Esophagus squamous epithelium (tissue), 5 donors: ENCODE measurements around the gene RGS9BP. TPM values are rescaled to one million over a fixed set of nuclear protein-coding genes. Genes with fewer than 3 reads are reported as not detected.

Experiments
- DNase-seq: peaks from one replicate; lab custom pipeline; 2025; lab: John Stamatoyannopoulos, UW
- H3K27ac ChIP-seq, 4 donors: fragments of 200-600 bp; sonication (generic); one replicate each; pipeline ENCODE4 v1.5.1; 2016 to 2019; ENCODE audit warnings: mild to moderate bottlenecking in 1 of 4
- H3K27me3 ChIP-seq, 4 donors: fragments of 200-600 bp; sonication (generic); 1 replicate in 3 of 4; 2 replicates in 1 of 4; pipeline versions ENCODE4 v1.5.1 to v1.6.0; 2017 to 2021; ENCODE audit warnings: antibody characterized with exemption in 1 of 4
- H3K36me3 ChIP-seq, 3 donors: fragments of 200-600 bp; sonication (generic); one replicate each; pipeline ENCODE4 v1.5.1; 2016 to 2019
- H3K4me1 ChIP-seq, 3 donors: fragments of 200-600 bp; sonication (generic); one replicate each; pipeline ENCODE4 v1.5.1; 2017 to 2019
- H3K4me3 ChIP-seq, 4 donors: fragments of 200-600 bp; sonication (generic); 1 replicate in 3 of 4; 2 replicates in 1 of 4; pipeline ENCODE4 v1.5.1; 2016 to 2019; ENCODE audit warnings: mild to moderate bottlenecking in 2 of 4, moderate library complexity in 1 of 4
- H3K9me3 ChIP-seq, 3 donors: fragments of 200-600 bp; sonication (generic); one replicate each; pipeline ENCODE4 v1.5.1; 2016 to 2019
- POLR2A ChIP-seq, 4 donors: fragments of 450-650 bp; IDR thresholded peaks; one replicate each; pipeline ENCODE4 v1.6.1; 2017; ENCODE audit warnings: antibody characterized with exemption in 4 of 4, mild to moderate bottlenecking in 4 of 4, moderate library complexity in 3 of 4
- WGBS, 2 donors: methylation state at CpG; one replicate each; pipeline ENCODE4 v1.1.5; 2018; 5-methylcytosine and 5-hydroxymethylcytosine counted together
- intact Hi-C: fragments of 100-400 bp; cut with DNase I; formaldehyde crosslinking; loops from one replicate; pipeline ENCODE4 v1.15.0; 2022
- total RNA-seq, 4 donors: library from RNA; depleted of rRNA; stranded (reverse); fragments of >200 nt; gene quantifications; one replicate each; pipeline ENCODE4 v1.1.0, GENCODE V29; 2016
- TF ChIP-seq, protein P1 (sequence below), 6 experiments: fragments of 450-650 bp in 4 of 6; fragments of 200-600 bp in 2 of 6; sonication (generic) in 2 of 6; IDR thresholded peaks; one replicate each; pipeline ENCODE4 v1.5.1; 2016 to 2019; ENCODE audit warnings: antibody characterized with exemption in 6 of 6, mild to moderate bottlenecking in 4 of 6, moderate library complexity in 4 of 6
- donor health status: DM: yes; HTN: yes; CAD: no.

The RGS9BP gene
- total RNA-seq, 4 donors from 2014 or later, result 0.09 to 2.0 (median 0.23) TPM

GRCh38 chr19:32666084-32666483 is 9.6 kb upstream of the RGS9BP start:
- H3K27ac ChIP-seq, result no peak overlapping the region
- TF ChIP-seq POLR2A (IDR thresholded peaks at IDR 0.05), result no peak
- TF ChIP-seq, protein P1, sequence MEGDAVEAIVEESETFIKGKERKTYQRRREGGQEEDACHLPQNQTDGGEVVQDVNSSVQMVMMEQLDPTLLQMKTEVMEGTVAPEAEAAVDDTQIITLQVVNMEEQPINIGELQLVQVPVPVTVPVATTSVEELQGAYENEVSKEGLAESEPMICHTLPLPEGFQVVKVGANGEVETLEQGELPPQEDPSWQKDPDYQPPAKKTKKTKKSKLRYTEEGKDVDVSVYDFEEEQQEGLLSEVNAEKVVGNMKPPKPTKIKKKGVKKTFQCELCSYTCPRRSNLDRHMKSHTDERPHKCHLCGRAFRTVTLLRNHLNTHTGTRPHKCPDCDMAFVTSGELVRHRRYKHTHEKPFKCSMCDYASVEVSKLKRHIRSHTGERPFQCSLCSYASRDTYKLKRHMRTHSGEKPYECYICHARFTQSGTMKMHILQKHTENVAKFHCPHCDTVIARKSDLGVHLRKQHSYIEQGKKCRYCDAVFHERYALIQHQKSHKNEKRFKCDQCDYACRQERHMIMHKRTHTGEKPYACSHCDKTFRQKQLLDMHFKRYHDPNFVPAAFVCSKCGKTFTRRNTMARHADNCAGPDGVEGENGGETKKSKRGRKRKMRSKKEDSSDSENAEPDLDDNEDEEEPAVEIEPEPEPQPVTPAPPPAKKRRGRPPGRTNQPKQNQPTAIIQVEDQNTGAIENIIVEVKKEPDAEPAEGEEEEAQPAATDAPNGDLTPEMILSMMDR (IDR thresholded peaks at IDR 0.05), result no peak
- no peaks in the 10 kb centered on the region for H3K9me3 ChIP-seq

DNA sequence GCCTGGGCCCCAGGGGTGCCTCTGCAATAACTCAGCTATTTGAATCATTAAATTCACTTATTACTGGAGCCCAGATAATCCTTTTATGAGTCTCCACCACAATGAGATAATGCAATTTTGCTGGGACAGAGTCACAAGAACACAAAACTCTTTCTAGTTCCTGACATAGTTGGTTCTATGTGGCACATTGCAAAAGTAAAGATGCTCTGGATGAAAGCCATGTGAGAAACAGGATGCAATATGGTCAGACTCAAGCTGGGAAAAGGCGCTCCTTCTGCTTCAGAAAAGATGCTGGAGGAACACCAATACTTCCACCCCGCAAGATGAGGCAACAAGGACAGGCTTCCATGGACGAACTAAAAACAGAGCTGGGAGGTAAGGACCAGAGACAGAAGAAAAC is 6.3 kb upstream of the RGS9BP start:
- peaks cover 11 to 38% (median 20%) of the 10 kb centered on the region in 3 donors for H3K4me1 ChIP-seq
- 78 to 79% methylated on average over 3 of the region's 3 CpGs for WGBS, 2 donors
- no peak overlapping the region for H3K27ac ChIP-seq
- no peaks in the 10 kb centered on the region for H3K9me3 ChIP-seq
- H3K36me3 ChIP-seq, result peaks cover 0 to 20% (median 0%) of the 10 kb centered on the region in 3 donors
- no peak overlapping the region for H3K4me3 ChIP-seq
- TF ChIP-seq, protein P1 (IDR thresholded peaks at IDR 0.05), result no peak
- no peak for TF ChIP-seq POLR2A (IDR thresholded peaks at IDR 0.05)
- no peaks in the 10 kb centered on the region for H3K27me3 ChIP-seq
- intact Hi-C loops, result no loop called here
- no peak for DNase-seq

More at GRCh38 chr19:32666084-32666483, 9.6 kb upstream of the RGS9BP start:
- H3K36me3 ChIP-seq, result peaks cover 0 to 31% (median 0%) of the 10 kb centered on the region in 3 donors
- no peaks in the 10 kb centered on the region for H3K27me3 ChIP-seq
- 89 to 91% methylated on average over 6 of the region's 6 CpGs for WGBS, 2 donors
- no peak for DNase-seq
- H3K4me1 ChIP-seq, result peaks cover 0 to 11% (median 0%) of the 10 kb centered on the region in 3 donors
- no peak overlapping the region for H3K4me3 ChIP-seq
- intact Hi-C loops, result no loop called here

- TF ChIP-seq, protein P1 (IDR thresholded peaks at IDR 0.05), result no peak
- TF ChIP-seq POLR2A (IDR thresholded peaks at IDR 0.05), result no peak
- intact Hi-C loops, result no loop called here
- WGBS, 2 donors, result 74 to 83% methylated on average over 12 to 13 of the region's 14 CpGs
- DNase-seq, result no peak
- Histone ChIP-seq H3K27me3 (peaks cover 0 to 14% (median 0%) of the 10 kb centered on the region in 4 donors), H3K4me1 (peaks cover 25 to 57% (median 28%) of the 10 kb centered on the region in 3 donors), H3K36me3 (peaks cover 0 to 4% (median 0%) of the 10 kb centered on the region in 3 donors), H3K9me3 (no peaks in the 10 kb centered on the region), H3K27ac (no peak overlapping the region), H3K4me3 (no peak overlapping the region)
These were observed 3.6 kb upstream of the RGS9BP start for GRCh38 chr19:32671883-32672593.

GRCh38 chr19:32672841-32673240 is 2.8 kb upstream of the RGS9BP start:
- intact Hi-C loops, result no loop called here

GRCh38 chr19:32673573-32673972 is 2.1 kb upstream of the RGS9BP start:
- no peaks in the 10 kb centered on the region for H3K9me3 ChIP-seq
- no peaks in the 10 kb centered on the region for H3K36me3 ChIP-seq
- peaks cover 0 to 22% (median 0%) of the 10 kb centered on the region in 4 donors for H3K27me3 ChIP-seq
- 47 to 86% methylated on average over 2 to 7 of the region's 10 CpGs for WGBS, 2 donors
- no peak overlapping the region for H3K27ac ChIP-seq
- DNase-seq, result no peak
- peaks cover 25 to 66% (median 28%) of the 10 kb centered on the region in 3 donors for H3K4me1 ChIP-seq
- H3K4me3 ChIP-seq, result peak overlapping the region in 3 of 4 donors; percentile 69 to 98 (median 77)
- intact Hi-C loops, result no loop called here
- TF ChIP-seq, protein P1 (IDR thresholded peaks at IDR 0.05), result no peak
- TF ChIP-seq POLR2A (IDR thresholded peaks at IDR 0.05), result no peak

More at GRCh38 chr19:32672841-32673240, 2.8 kb upstream of the RGS9BP start:
- Histone ChIP-seq H3K4me3 (no peak overlapping the region), H3K36me3 (no peaks in the 10 kb centered on the region), H3K9me3 (no peaks in the 10 kb centered on the region), H3K27me3 (peaks cover 0 to 22% (median 0%) of the 10 kb centered on the region in 4 donors), H3K4me1 (peaks cover 25 to 65% (median 28%) of the 10 kb centered on the region in 3 donors), H3K27ac (no peak overlapping the region)
- no peak for DNase-seq
- WGBS, 2 donors, result 91 to 100% methylated on average over 1 to 3 of the region's 3 CpGs
- TF ChIP-seq, protein P1 (IDR thresholded peaks at IDR 0.05), result no peak
- TF ChIP-seq POLR2A (IDR thresholded peaks at IDR 0.05), result no peak
